ENCODE data around the gene CACNA1I. TPM values are rescaled to one million over a fixed set of nuclear protein-coding genes. Genes with fewer than 3 reads are reported as not detected.

The CACNA1I gene
- total RNA-seq, 6 experiments from 2014 or later = 0.06 TPM; not detected in 5

DNA sequence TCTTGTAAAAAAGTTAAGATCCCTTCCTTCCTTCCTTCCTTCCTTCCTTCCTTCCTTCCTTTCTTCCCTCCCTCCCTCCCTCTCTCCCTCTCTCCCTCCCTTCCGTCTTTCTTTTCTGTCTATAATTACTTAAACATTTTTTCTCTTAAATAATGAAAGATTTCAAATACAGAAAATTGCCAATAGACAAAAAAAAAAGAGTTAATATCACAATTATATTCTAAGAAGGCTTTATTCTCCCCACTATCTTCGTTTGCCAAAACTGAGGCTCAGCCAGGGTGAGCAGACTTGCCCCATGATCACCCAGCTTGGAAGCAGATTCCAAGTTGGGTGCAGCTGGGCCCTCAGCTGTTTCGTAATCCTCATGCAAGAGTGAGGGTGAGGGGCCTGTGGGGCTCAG is 327 bp upstream of the CACNA1I start:
- DNase-seq (no peak), ATAC-seq (no peak)
- 41% methylated on average over 2 of the region's 3 CpGs for WGBS (ENCODE audit: insufficient coverage, low coverage, low lambda C conversion rate, missing lambda C conversion rate)
- Histone ChIP-seq H3K27me3 (no peaks in the 10 kb centered on the region), H3K4me3 (no peak overlapping the region), H3K4me1 (no peaks in the 10 kb centered on the region), H3K9me3 (no peaks in the 10 kb centered on the region), H3K27ac (no peak overlapping the region), H3K36me3 (no peaks in the 10 kb centered on the region)
- intact Hi-C loops (cut with DNase I) = no loop called here
- TF ChIP-seq POLR2A (IDR thresholded peaks at IDR 0.05) (no peak), CTCF (IDR thresholded peaks at IDR 0.05) (no peak)

DNA sequence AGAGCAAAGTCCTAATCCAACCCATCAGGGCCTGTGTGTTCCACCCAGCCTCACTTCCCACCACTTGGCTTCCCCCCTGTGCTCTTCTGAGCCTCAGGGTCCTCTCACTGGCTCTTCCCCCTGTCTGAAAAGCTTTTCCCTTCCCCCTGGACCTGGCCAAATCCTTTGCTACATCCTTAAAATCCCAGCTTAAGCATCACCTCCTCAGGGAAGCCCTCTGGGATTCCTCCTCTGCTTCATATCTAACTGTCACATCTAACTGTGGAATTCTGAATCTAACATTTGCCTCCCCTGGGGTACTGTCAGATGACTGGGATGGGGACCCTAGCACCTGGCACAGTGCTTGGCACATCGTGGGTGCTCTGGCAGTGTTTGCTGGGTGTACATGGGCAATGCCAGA is 985 bp downstream of the CACNA1I start:
- Histone ChIP-seq H3K9me3 (no peaks in the 10 kb centered on the region), H3K27me3 (no peaks in the 10 kb centered on the region), H3K4me1 (no peaks in the 10 kb centered on the region), H3K36me3 (no peaks in the 10 kb centered on the region), H3K27ac (no peak overlapping the region), H3K4me3 (no peak overlapping the region)
- 17% methylated on average over 1 of the region's 1 CpG for WGBS (ENCODE audit: insufficient coverage, low coverage, low lambda C conversion rate, missing lambda C conversion rate)
- intact Hi-C loops (cut with DNase I) = no loop called here
- DNase-seq = no peak
- ATAC-seq = no peak
- no peak for TF ChIP-seq POLR2A (IDR thresholded peaks at IDR 0.05)
- TF ChIP-seq CTCF (IDR thresholded peaks at IDR 0.05) = no peak

DNA sequence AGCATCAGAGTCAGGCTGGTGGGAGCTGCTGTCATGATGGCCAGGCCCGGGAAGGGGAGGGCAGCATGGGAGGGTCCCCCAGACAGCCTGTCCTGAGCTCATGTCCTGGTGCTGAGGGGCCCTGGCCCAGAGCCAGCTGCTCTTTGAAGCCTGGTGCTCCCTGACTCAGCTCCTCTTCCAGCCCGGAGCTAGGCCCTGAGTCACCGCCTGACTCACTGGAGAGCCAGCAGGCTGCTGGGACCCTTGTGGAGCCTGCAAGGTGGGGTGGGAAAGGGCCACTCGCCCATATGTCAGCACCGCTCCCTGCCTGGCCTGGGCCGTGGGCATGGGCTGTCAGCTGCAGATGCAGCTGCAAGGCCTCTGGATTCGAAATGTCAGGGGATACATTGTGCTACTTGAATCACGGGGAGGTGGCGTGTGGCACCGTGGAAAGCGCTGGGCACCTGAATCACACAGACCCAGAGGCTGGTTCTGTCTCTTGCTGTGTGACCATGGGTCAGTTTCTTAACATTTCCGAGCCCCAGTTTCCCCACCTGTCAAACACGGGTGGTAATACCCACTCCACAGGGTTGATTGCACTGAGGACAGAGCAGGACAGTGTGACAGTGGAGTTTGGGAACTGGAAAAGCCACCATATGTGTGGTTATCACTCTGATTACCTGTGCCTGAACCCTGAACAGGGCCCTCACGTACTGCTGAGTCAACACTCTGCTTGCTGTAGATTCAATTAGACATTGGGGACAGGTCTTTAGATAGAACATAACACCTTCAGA is 4.4 kb downstream of the CACNA1I start:
- Histone ChIP-seq H3K9me3 (no peaks in the 10 kb centered on the region), H3K4me3 (no peak overlapping the region), H3K27me3 (no peaks in the 10 kb centered on the region), H3K4me1 (no peaks in the 10 kb centered on the region), H3K27ac (no peak overlapping the region), H3K36me3 (no peaks in the 10 kb centered on the region)
- no peak for TF ChIP-seq POLR2A (IDR thresholded peaks at IDR 0.05)
- no peak for TF ChIP-seq CTCF (IDR thresholded peaks at IDR 0.05)
- WGBS (ENCODE audit: insufficient coverage, low coverage, low lambda C conversion rate, missing lambda C conversion rate) = 60% methylated on average over 1 of the region's 14 CpGs
- DNase-seq = no peak
- no peak for ATAC-seq
- intact Hi-C loops (cut with DNase I) = no loop called here

DNA sequence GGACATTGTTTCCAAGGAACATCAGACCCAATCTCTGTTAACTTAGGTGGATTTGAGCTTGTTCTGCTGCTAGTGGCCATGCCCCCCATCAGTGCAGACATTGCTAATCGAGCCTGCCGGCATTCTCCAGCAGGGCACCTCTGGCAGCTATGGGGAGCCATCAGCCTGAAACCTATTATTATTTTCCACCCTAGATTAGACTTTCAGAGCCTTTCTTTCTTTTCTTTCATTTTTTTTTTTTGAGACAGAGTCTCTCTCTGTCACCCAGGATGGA is 4.9 kb downstream of the CACNA1I start:
- WGBS (ENCODE audit: insufficient coverage, low coverage, low lambda C conversion rate, missing lambda C conversion rate) = 100% methylated on average over 1 of the region's 2 CpGs
- no peaks in the 10 kb centered on the region for H3K36me3 ChIP-seq
- H3K4me1 ChIP-seq = no peaks in the 10 kb centered on the region
- DNase-seq = no peak
- H3K4me3 ChIP-seq = no peak overlapping the region
- ATAC-seq = no peak
- intact Hi-C loops (cut with DNase I) = no loop called here
- no peak overlapping the region for H3K27ac ChIP-seq
- TF ChIP-seq POLR2A (IDR thresholded peaks at IDR 0.05) (no peak), CTCF (IDR thresholded peaks at IDR 0.05) (no peak)
- H3K9me3 ChIP-seq = no peaks in the 10 kb centered on the region
- H3K27me3 ChIP-seq = no peaks in the 10 kb centered on the region

- Histone ChIP-seq H3K27me3 (no peaks in the 10 kb centered on the region), H3K27ac (no peak overlapping the region), H3K4me1 (no peaks in the 10 kb centered on the region), H3K9me3 (no peaks in the 10 kb centered on the region), H3K36me3 (no peaks in the 10 kb centered on the region), H3K4me3 (no peak overlapping the region)
- TF ChIP-seq CTCF (IDR thresholded peaks at IDR 0.05) (no peak), POLR2A (IDR thresholded peaks at IDR 0.05) (no peak)
- no peak for DNase-seq
- ATAC-seq = no peak
- 96% methylated on average over 3 of the region's 4 CpGs for WGBS (ENCODE audit: insufficient coverage, low coverage, low lambda C conversion rate, missing lambda C conversion rate)
- intact Hi-C loops (cut with DNase I) = no loop called here
Measured at GRCh38 chr22:39576027-39576426, 5.5 kb downstream of the CACNA1I start.
